NCI-H1048 (cell line): ENCODE measurements around the gene CIITA.

Experiments used
- DNase-seq: peaks from one replicate; lab custom pipeline; 2025; lab: John Stamatoyannopoulos, UW

Gene CIITA

GRCh38 chr16:10849736-10850477 lies 27.1 kb upstream of the CIITA start:
- no peak for DNase-seq

GRCh38 chr16:10850478-10850850 lies 26.5 kb upstream of the CIITA start:
- no peak for DNase-seq

GRCh38 chr16:10851512-10851911 lies 25.5 kb upstream of the CIITA start:
- DNase-seq = no peak

- DNase-seq = no peak
Observed at GRCh38 chr16:10852286-10852685, 24.7 kb upstream of the CIITA start.

- no peak for DNase-seq
Observed at GRCh38 chr16:10852948-10853347, 24.1 kb upstream of the CIITA start.

- no peak for DNase-seq
Observed at GRCh38 chr16:10856042-10856441, 21.0 kb upstream of the CIITA start.

GRCh38 chr16:10858203-10858602 lies 18.8 kb upstream of the CIITA start:
- DNase-seq = no peak

- DNase-seq = no peak
Observed at GRCh38 chr16:10859020-10859419, 18.0 kb upstream of the CIITA start.

- DNase-seq = no peak
Observed at GRCh38 chr16:10859658-10860057, 17.3 kb upstream of the CIITA start.

GRCh38 chr16:10862438-10862837 lies 14.6 kb upstream of the CIITA start:
- DNase-seq = no peak

GRCh38 chr16:10865991-10866966 lies 10.7 kb upstream of the CIITA start:
- no peak for DNase-seq

- no peak for DNase-seq
Observed at GRCh38 chr16:10867199-10867598, 9.8 kb upstream of the CIITA start.

GRCh38 chr16:10868104-10868595 lies 8.9 kb upstream of the CIITA start:
- no peak for DNase-seq

- no peak for DNase-seq
Observed at GRCh38 chr16:10868596-10869469, 8.2 kb upstream of the CIITA start.

- no peak for DNase-seq
Observed at GRCh38 chr16:10870137-10870776, 6.7 kb upstream of the CIITA start.

GRCh38 chr16:10870808-10871156 lies 6.2 kb upstream of the CIITA start:
- DNase-seq = no peak

GRCh38 chr16:10871157-10871991 lies 5.6 kb upstream of the CIITA start:
- no peak for DNase-seq

- DNase-seq = no peak
Observed at GRCh38 chr16:10876315-10876714, 687 bp upstream of the CIITA start.

- DNase-seq = no peak
Observed at GRCh38 chr16:10877472-10877946, 507 bp downstream of the CIITA start.

GRCh38 chr16:10878328-10878643 lies 1.3 kb downstream of the CIITA start:
- DNase-seq = no peak
